Uterus (tissue), 4 donors: ENCODE data around the gene CPM. TPM values are rescaled to one million over a fixed set of nuclear protein-coding genes. Genes with fewer than 3 reads are reported as not detected.

Experiments used
- DNase-seq, 2 donors: peaks; one replicate each; pipeline ENCODE4 v3.0.0-alpha.2; 2019 to 2020
- H3K27ac ChIP-seq, 2 donors: fragments of 200-600 bp; sonication (generic); 1 replicate in 1 of 2; 2 replicates in 1 of 2; pipeline ENCODE4 v1.5.1; 2016 to 2018
- H3K27me3 ChIP-seq, 2 donors: fragments of 200-600 bp; sonication (generic); one replicate each; pipeline ENCODE4 v1.5.1; 2018 to 2019; ENCODE audit warnings: control low read depth in 1 of 2
- H3K36me3 ChIP-seq, 2 donors: fragments of 200-600 bp; sonication (generic); one replicate each; pipeline ENCODE4 v1.5.1; 2019; ENCODE audit warnings: control low read depth in 1 of 2
- H3K4me1 ChIP-seq, 2 donors: fragments of 200-600 bp; sonication (generic); one replicate each; pipeline ENCODE4 v1.5.1; 2018 to 2019; ENCODE audit warnings: control low read depth in 1 of 2
- H3K4me3 ChIP-seq, 2 donors: fragments of 200-600 bp; sonication (generic); 1 replicate in 1 of 2; 2 replicates in 1 of 2; pipeline ENCODE4 v1.5.1; 2018 to 2019; ENCODE audit warnings: mild to moderate bottlenecking in 1 of 2
- H3K9me3 ChIP-seq, 2 donors: fragments of 200-600 bp; sonication (generic); one replicate each; pipeline ENCODE4 v1.5.1; 2019; ENCODE audit warnings: control low read depth in 1 of 2
- POLR2A ChIP-seq, 2 donors: fragments of 450-650 bp; IDR thresholded peaks; one replicate each; pipeline ENCODE4 v1.6.1; 2016; ENCODE audit warnings: antibody characterized with exemption in 2 of 2, mild to moderate bottlenecking in 1 of 2, moderate library complexity in 1 of 2
- intact Hi-C: fragments of 100-400 bp; cut with DNase I; formaldehyde crosslinking; loops from one replicate; pipeline ENCODE4 v1.15.1; 2023; ENCODE audit warnings: low total_unique reads
- total RNA-seq, 4 donors: library from RNA; depleted of rRNA in 3 of 4; stranded (reverse); fragments of >200 nt in 3 of 4; gene quantifications; one replicate each; pipeline versions ENCODE4 v1.1.0 to v1.2.4, GENCODE V29; 2014 to 2023
- TF ChIP-seq, protein P1 (sequence below), 4 experiments: fragments of 200-600 bp in 2 of 4; fragments of 450-650 bp in 2 of 4; sonication (generic) in 2 of 4; IDR thresholded peaks; one replicate each; pipeline ENCODE4 v1.5.1; 2016 to 2019; ENCODE audit warnings: antibody characterized with exemption in 4 of 4, mild to moderate bottlenecking in 2 of 4, moderate library complexity in 1 of 4
- donor health status: DM: yes; HTN: yes; CAD: no.

The CPM gene
- total RNA-seq, 4 donors from 2014 or later: 4.4 to 20.0 (median 10.7) TPM

GRCh38 chr12:68854554-68854953 lies 78.4 kb downstream of the CPM start:
- no peak overlapping the region for H3K4me3 ChIP-seq
- intact Hi-C loops: no loop called here
- DNase-seq: no peak
- H3K27me3 ChIP-seq: no peaks in the 10 kb centered on the region
- H3K9me3 ChIP-seq: no peaks in the 10 kb centered on the region
- TF ChIP-seq, protein P1, sequence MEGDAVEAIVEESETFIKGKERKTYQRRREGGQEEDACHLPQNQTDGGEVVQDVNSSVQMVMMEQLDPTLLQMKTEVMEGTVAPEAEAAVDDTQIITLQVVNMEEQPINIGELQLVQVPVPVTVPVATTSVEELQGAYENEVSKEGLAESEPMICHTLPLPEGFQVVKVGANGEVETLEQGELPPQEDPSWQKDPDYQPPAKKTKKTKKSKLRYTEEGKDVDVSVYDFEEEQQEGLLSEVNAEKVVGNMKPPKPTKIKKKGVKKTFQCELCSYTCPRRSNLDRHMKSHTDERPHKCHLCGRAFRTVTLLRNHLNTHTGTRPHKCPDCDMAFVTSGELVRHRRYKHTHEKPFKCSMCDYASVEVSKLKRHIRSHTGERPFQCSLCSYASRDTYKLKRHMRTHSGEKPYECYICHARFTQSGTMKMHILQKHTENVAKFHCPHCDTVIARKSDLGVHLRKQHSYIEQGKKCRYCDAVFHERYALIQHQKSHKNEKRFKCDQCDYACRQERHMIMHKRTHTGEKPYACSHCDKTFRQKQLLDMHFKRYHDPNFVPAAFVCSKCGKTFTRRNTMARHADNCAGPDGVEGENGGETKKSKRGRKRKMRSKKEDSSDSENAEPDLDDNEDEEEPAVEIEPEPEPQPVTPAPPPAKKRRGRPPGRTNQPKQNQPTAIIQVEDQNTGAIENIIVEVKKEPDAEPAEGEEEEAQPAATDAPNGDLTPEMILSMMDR (IDR thresholded peaks at IDR 0.05): no peak
- TF ChIP-seq POLR2A (IDR thresholded peaks at IDR 0.05): no peak
- no peak overlapping the region for H3K27ac ChIP-seq
- no peaks in the 10 kb centered on the region for H3K4me1 ChIP-seq
- H3K36me3 ChIP-seq: no peaks in the 10 kb centered on the region

- DNase-seq: no peak
- H3K27ac ChIP-seq: no peak overlapping the region
- no peak overlapping the region for H3K4me3 ChIP-seq
- H3K4me1 ChIP-seq: no peaks in the 10 kb centered on the region
- TF ChIP-seq, protein P1 (IDR thresholded peaks at IDR 0.05): no peak
- H3K36me3 ChIP-seq: no peaks in the 10 kb centered on the region
- intact Hi-C loops: no loop called here
- no peaks in the 10 kb centered on the region for H3K9me3 ChIP-seq
- H3K27me3 ChIP-seq: no peaks in the 10 kb centered on the region
Measured at GRCh38 chr12:68854078-68854468, 78.9 kb downstream of the CPM start.

GRCh38 chr12:68853396-68854077 lies 79.4 kb downstream of the CPM start:
- Histone ChIP-seq H3K4me1 (no peaks in the 10 kb centered on the region), H3K4me3 (no peak overlapping the region), H3K36me3 (no peaks in the 10 kb centered on the region), H3K27ac (no peak overlapping the region), H3K27me3 (no peaks in the 10 kb centered on the region), H3K9me3 (no peaks in the 10 kb centered on the region)
- no peak for TF ChIP-seq POLR2A (IDR thresholded peaks at IDR 0.05)
- TF ChIP-seq, protein P1 (IDR thresholded peaks at IDR 0.05): no peak
- DNase-seq: no peak
- intact Hi-C loops: no loop called here

GRCh38 chr12:68851592-68852306 lies 81.2 kb downstream of the CPM start:
- no peaks in the 10 kb centered on the region for H3K4me1 ChIP-seq
- H3K9me3 ChIP-seq: no peaks in the 10 kb centered on the region
- no peaks in the 10 kb centered on the region for H3K36me3 ChIP-seq
- intact Hi-C loops: no loop called here
- no peak for TF ChIP-seq POLR2A (IDR thresholded peaks at IDR 0.05)
- TF ChIP-seq, protein P1 (IDR thresholded peaks at IDR 0.05): no peak
- no peak overlapping the region for H3K4me3 ChIP-seq
- DNase-seq: no peak
- H3K27me3 ChIP-seq: no peaks in the 10 kb centered on the region
- no peak overlapping the region for H3K27ac ChIP-seq

- Histone ChIP-seq H3K9me3 (no peaks in the 10 kb centered on the region), H3K27me3 (no peaks in the 10 kb centered on the region), H3K27ac (no peak overlapping the region), H3K4me1 (no peaks in the 10 kb centered on the region), H3K36me3 (no peaks in the 10 kb centered on the region), H3K4me3 (no peak overlapping the region)
- no peak for DNase-seq
- no peak for TF ChIP-seq POLR2A (IDR thresholded peaks at IDR 0.05)
- TF ChIP-seq, protein P1 (IDR thresholded peaks at IDR 0.05): no peak
- intact Hi-C loops: no loop called here
Measured at GRCh38 chr12:68850390-68850789, 82.6 kb downstream of the CPM start.
